NCI-H2107 treated with DMSO at 0.1 percent for 48 hours (cell line): Measurements from ENCODE around the gene HLCS.
A peak's percentile ranks its signal among the peaks of the same experiment; 100 is the strongest.

Source experiments
- DNase-seq: peaks from one replicate; lab custom pipeline; 2025; ENCODE audit not compliant: unreplicated experiment; lab: John Stamatoyannopoulos, UW

Gene HLCS

DNA sequence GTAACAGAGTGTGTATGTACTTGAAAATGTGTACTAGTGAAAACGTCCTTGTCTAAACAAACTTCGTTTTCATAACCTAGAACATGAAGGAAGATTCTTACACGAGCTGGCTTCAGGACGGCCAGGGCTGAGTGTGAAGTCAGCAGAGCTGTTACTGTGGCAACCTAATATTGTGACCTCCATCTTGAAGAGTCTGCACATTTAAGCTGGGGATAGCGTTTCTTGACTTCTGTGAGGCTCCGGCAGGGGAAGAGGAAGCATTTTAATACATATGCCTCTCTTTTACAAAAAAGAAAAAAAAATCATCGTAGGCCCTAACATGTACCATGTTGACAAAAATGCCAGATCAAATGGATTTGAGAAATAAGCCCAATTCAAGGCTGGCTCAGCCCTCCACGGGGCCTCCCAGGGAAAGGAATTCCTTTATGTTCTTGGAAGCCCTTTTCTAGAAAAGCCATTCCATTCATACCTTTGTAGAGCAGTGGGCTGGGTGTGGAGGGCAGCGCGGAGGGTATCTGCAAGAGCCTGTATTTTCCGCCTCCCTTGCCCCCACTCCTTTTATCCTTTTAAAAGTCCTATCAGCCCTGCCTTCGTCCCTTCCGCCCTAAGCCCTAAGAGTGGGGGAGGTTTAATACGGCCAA is 216.4 kb downstream of the HLCS start:
- DNase-seq, result no peak

DNA sequence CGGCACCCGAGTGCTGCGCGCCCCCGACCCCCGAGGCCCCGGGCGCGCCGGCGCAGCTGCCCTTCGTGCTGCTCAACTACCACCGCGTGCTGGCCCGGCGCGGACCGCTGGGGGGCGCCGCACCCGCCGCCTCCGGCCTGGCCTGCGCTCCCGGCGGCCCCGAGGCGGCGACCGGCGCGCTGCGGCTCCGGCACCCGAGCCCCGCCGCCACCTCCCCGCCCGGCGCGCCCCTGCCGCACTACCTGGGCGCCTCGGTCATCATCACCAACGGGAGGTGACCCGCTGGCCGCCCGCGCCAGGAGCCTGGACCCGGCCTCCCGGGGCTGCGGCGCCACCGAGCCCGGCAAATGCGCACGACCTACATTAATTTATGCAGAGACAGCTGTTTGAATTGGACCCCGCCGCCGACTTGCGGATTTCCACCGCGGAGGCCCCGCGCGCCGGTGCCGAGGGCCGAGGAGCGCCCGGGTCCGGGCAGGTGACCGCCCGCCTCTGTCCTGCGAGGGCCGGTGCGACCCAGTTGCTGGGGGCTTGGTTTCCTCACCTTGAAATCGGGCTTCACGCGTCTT is 218.6 kb downstream of the HLCS start:
- DNase-seq, result peak; percentile 15

GRCh38 chr21:36747041-36747814 is 219.2 kb downstream of the HLCS start:
- DNase-seq, result no peak

DNA sequence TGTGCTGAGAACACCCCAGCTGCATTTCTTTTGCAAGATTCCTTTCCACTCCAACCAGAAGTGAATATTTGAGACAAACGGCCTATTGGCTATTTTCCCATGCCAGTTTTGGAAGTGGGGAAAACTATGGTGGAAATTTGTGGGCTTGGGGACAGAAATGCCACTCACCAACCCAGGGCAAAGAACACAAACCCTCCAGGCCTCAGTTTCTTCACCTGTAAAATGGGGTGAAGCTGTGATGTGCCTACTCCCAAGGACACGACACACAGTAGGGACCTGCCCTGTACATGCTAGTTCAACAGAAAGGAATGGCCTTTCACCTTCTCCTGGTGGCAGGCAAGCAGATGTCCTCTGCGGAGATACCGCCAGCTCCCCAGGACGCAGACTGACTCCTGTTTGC is 221.0 kb downstream of the HLCS start:
- DNase-seq, result no peak

- DNase-seq, result peak; percentile 67
These were observed 221.8 kb downstream of the HLCS start for GRCh38 chr21:36744560-36745231.

DNA sequence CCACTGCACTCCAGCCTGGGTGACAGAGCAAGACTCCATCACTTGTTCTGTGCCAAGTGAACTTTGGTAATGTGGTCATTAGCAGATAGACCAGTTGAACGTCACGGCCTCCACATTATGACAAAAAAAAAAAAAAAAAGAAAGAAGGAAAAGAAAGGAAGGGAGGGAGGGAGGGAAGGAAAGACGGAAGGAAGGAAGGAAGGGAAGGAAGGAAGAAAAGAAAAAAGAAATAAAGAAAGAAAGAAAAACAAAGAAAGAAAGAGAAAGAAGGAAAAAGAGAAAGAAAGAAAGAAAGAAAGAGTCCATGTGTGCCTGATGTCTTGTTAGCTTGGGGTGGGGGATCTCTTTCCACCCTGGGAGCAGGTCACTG is 222.3 kb downstream of the HLCS start:
- DNase-seq, result no peak

- DNase-seq, result no peak
These were observed 223.0 kb downstream of the HLCS start for GRCh38 chr21:36743446-36743845.

DNA sequence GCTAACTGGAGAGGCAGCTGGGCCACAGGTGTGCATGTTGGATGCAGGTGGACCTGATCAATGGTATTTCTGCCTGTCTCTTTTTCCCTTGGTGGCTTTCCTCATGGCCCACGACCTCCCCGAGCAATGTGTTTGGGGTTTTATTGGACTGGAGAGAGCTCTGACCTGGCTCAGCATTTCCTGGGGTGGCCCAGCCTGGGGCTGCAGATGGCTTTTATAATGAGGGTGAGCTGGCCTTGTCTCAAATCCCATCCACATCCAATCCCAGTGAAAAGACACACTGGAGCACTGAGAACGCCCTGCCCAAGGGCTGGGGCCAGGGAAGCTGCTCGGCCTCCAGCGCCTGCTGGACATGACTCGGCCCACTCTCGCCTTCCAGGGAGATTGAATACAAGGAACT is 223.5 kb downstream of the HLCS start:
- DNase-seq, result no peak

GRCh38 chr21:36741506-36741905 is 225.0 kb downstream of the HLCS start:
- no peak for DNase-seq

DNA sequence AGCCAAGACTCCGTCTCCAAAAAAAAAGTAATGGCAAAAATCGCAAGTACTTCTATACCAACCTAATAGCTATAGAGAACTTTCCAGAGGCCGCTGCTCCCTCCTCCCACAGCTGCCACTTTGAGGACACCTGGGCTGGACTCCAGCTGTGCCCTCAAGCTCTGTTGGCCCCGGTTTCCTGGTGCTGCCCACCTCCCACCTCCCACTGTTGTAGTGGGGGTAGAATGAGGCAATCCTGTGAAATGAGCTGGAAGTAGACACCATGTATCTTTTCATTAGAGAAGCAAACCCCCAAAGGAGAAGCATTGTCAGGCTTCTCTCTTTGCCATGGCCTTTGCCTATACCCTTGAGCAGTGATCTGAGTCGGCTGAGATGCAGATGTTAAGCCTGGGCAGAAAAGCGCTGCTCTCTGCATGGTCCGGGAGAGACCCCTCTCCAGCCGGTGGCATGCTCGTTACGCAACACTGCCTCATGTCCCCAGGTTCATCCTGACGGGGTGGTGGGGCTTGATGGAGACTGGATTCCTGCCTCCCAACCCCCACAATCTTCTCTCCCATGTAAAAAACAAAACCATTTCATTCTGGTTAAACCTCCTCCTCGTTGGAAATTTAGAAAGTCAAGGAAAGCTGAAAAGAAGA is 227.9 kb downstream of the HLCS start:
- no peak for DNase-seq

DNA sequence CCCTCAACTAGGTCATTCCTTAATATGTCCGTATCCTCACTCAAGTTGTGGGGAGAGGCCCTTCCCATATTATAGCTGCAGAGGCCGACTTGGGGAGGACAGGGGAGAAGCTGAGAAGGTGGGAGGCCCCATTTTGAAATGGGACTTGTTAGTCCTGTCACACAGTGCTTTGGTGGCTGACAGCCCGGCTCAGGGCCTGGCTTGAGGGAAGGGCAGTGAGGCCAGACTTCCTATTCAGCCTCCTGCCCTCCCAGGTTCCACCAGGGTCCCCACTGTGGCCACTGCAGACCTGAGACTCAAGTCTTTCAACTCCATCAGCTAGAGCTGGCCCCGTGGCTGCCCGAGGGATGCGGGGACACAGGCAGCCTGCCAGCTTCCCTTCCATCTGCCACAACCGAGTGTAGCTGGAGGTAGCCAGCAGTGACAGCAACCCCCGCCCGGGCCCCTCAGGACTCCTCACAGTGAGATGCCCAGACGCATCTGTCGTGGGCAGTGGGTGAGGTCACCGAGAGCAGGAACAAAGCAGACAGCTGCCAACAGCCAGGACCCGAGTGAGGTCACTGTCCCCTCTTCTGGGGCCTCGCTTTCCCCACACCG is 230.6 kb downstream of the HLCS start:
- no peak for DNase-seq

DNA sequence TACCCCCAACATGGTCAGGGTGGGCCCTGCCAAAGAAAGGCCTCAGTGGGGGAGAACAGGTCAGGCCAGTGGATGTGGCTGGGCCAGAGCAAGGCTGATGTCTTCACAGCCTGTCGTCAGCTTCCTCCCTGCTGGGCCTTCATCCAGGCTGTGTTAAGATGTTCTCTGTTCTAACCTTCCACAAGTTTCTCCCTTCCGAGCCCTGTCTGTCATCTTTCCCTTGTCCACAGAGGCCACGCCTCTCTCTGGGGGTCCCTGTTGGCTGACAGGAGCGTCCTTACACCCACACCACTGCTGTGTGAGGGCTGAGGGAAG is 231.3 kb downstream of the HLCS start:
- no peak for DNase-seq

DNA sequence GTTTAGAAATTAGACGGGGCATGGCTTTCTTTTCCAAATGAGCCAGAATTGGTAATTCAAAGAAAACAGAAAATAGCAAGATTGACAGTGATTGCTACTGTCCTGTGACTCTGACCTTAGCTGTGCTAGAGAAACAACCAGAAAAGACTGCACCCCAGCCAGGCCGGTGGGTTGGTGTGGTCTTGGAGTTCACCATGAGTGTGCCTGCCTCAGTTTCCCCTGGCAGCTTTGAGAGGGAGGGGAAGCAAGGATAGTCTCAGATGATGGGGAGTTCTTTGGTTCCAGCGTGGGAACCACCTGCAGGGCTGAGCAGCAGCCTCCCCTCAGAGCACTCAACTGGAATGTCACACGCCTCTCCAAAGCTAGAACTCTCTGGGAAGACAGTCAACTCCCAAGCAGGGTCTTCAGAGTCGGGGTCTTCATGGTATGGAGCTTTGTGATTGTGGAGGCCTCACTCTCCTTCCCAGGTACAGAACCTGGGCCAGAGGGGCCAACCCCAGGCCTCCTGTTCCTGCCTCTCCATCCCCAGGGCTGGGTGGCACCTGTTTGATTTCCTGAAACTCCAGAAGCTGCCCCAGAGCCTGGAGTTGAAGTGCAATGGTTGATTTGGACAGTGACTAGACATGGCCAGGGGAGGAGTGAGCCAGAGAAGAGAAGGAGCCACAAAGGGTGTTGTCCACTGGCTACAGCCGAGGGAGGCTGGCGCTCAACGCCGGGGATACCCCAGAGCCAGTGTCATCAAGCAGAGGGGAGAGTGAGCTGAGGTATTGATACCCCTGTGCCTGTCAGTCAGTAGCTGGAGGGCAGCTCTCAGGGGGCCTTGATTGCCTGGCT is 231.9 kb downstream of the HLCS start:
- DNase-seq, result no peak

- no peak for DNase-seq
These were observed 232.6 kb downstream of the HLCS start for GRCh38 chr21:36733857-36734256.

- DNase-seq, result no peak
These were observed 233.7 kb downstream of the HLCS start for GRCh38 chr21:36732761-36733160.

DNA sequence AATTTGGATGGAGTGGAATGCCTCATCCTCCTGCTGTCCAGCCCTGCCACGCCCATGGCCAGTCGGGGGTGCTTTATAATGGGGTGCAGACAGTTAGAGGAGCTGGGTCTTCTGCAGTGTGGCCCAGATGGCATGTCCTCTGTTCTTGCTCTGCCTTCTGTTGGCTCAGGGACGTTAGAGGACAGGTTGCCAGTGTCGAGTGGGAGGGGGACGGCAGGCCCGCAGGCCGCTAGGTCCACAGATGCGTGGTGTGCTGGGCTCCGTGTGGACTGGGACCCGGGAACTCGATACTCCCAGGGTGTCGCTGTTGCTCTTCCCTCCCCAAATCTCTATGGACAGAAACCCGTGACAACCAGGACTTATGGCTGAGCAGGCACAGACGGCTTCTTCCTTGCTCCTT is 234.3 kb downstream of the HLCS start:
- no peak for DNase-seq

DNA sequence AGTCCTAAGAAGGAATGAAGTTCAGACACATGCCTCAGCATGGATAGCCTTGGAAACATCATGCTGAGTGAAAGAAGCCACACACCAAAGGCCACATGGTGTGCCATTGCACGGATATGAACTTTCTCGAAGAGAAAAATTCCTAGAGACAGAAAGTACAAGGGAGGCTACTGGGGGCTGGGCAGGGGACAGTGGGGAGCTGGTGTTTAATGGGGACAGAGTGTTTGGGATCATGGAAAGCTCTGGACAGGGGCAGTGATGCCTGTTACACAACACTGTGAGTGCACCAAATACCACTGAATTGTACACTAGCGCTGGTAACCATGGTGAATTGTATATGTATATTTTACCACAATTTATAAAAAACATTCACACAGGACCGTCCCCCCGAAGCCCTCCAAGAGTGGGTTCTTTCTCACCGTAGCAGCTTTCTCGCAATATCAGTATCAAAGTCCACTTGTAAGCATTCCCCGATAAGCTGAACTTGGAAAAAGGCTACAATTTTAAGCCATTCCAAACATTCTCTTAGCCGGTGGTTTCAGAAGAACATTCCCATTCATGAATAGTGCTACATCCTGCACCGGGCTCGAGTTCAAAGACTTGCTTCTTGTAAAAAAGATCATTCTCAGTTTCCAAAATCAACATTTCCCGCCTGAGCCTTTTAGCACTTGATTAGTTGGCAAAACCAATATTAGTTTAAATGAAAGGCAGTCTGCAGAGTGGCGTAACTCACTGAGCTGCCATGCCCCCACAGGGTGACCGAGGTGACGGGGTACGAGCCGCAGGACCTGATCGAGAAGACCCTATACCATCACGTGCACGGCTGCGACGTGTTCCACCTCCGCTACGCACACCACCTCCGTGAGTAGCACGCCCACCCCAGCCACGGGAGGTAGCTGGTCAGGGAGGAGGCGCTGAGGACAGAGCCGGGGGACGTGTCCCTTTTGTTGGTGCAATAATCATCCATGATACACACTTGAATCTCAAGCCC is 235.9 kb downstream of the HLCS start:
- no peak for DNase-seq

GRCh38 chr21:36729310-36729970 is 237.0 kb downstream of the HLCS start:
- DNase-seq, result no peak
